GM12878 (cell line): ENCODE measurements around the gene WWTR1. TPM values are rescaled to one million over a fixed set of nuclear protein-coding genes. Genes with fewer than 3 reads are reported as not detected.
A peak's percentile ranks its signal among the peaks of the same experiment; 100 is the strongest.

Experiments
- BMI1 ChIP-seq: fragments of 450-650 bp; IDR thresholded peaks from 2 replicates; pipeline ENCODE4 v1.6.1; 2016; ENCODE audit warnings: mild to moderate bottlenecking, moderate library complexity, borderline replicate concordance
- FOXM1 ChIP-seq: IDR thresholded peaks from 2 replicates; pipeline ENCODE4 v1.6.1; 2012; ENCODE audit warnings: low read depth, mild to moderate bottlenecking, inconsistent platforms, low read length, moderate library complexity
- POU2F2 ChIP-seq: IDR thresholded peaks from 3 replicates; pipeline ENCODE4 v1.6.1; 2011; ENCODE audit warnings: low read depth, mild to moderate bottlenecking, low read length, borderline replicate concordance
- SIN3A ChIP-seq: IDR thresholded peaks from 2 replicates; pipeline ENCODE4 v1.6.1; 2012; ENCODE audit warnings: low read depth, low read length, improper control_type of control experiment
- SMARCA5 ChIP-seq: fragments of 450-650 bp; IDR thresholded peaks from 2 replicates; pipeline ENCODE4 v1.6.1; 2017; ENCODE audit warnings: mild to moderate bottlenecking
- SREBF1 ChIP-seq: IDR thresholded peaks from 2 replicates; pipeline ENCODE4 v1.6.1; 2012; ENCODE audit warnings: mild to moderate bottlenecking, low read length
- TAF1 ChIP-seq: IDR thresholded peaks from 2 replicates; pipeline ENCODE4 v1.6.1; 2011; ENCODE audit warnings: mild to moderate bottlenecking, low read depth, low read length, borderline replicate concordance
- YBX1 ChIP-seq: fragments of 450-650 bp; IDR thresholded peaks from 2 replicates; pipeline ENCODE4 v1.6.1; 2016; ENCODE audit warnings: antibody characterized with exemption
- ZNF274 ChIP-seq: IDR thresholded peaks from one replicate; pipeline ENCODE4 v1.8.0; 2011; ENCODE audit not compliant: insufficient read length, insufficient read depth
- polyA plus RNA-seq, 11 experiments: library from polyadenylated mRNA; depleted of rRNA in 4 of 11; unstranded in 6 of 11; stranded (reverse) in 5 of 11; fragments of >200 nt; fragmentation: Nextera tagmentation in 4 of 11; fragmentation: Illumina TruSeq in 1 of 11; extraction: Ambion mirVana in 4 of 11; extraction: Trizol in 1 of 11; gene quantifications; 1 replicate in 1 of 11; 2 replicates in 10 of 11; pipeline versions ENCODE4 v1.2.1 to v1.2.3, GENCODE V29; 2011 to 2016; ENCODE audit warnings: inconsistent platforms in 2 of 11, missing spikeins in 2 of 11, low read depth in 1 of 11
- total RNA-seq, 4 experiments: library from RNA; depleted of rRNA in 3 of 4; stranded (reverse); fragments of >200 nt in 3 of 4; fragmentation: Illumina TruSeq in 1 of 4; extraction: Trizol in 1 of 4; gene quantifications; 2 replicates each; pipeline versions ENCODE4 v1.2.1 to v1.2.3, GENCODE V29; 2013 to 2021
- TF ChIP-seq, protein P1 (sequence below): fragments of 450-650 bp; IDR thresholded peaks from 2 replicates; pipeline ENCODE4 v1.6.1; 2017; ENCODE audit warnings: mild to moderate bottlenecking, moderate library complexity
- TF ChIP-seq, protein P2 (sequence below): fragments of 450-650 bp; IDR thresholded peaks from 2 replicates; pipeline ENCODE4 v1.6.1; 2017; ENCODE audit warnings: mild to moderate bottlenecking
- TF ChIP-seq, protein P3 (sequence below): IDR thresholded peaks from 2 replicates; pipeline ENCODE4 v1.6.1; 2012; ENCODE audit warnings: improper control_type of control experiment, low read depth, low read length; ENCODE audit not compliant: insufficient replicate concordance
- TF ChIP-seq, protein P4 (sequence below): fragments of 450-650 bp; IDR thresholded peaks from 2 replicates; pipeline ENCODE4 v1.6.1; 2016; ENCODE audit warnings: mild to moderate bottlenecking
- TF ChIP-seq, protein P5 (sequence below): fragments of 450-650 bp; IDR thresholded peaks from 2 replicates; pipeline ENCODE4 v1.6.1; 2017; ENCODE audit warnings: borderline replicate concordance

The WWTR1 gene
- total and polyA plus RNA-seq, 10 of the 15 experiments (the other 5 are each of a cell fraction or from before 2014, with no cell fraction given) = 2.5 to 18.5 (median 5.8) TPM

DNA sequence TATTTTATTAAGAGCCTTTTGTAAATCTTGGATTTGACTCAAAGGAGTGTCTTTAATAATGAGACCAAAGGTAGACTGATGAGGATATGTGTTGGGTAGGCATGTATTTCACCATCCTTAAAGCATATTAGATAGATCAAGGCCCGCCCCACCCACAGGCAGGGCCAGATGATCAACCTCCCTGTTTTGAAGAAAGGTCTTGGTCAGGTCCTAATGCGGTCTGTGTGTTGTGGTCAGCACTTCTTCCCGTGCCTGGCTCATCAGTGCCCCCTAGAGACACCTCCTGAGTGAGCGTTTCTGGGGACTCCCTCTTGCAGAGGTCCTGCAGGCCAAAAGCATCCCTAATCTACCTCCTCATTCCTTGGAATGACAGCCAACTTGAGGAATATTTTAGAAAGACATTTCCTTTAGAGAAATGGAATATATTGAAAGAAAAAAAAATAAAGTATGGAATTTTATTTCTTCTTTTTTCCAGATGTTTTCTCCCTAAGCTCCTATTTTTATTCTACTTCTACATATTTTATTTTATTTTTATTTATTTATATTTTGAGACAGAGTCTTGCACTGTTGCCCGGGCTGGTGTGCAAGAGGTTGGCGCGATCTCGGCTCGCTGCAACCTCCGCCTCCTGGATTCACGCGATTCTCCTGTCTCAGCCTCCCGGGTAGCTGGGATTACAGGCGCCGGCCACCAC, 177.4 kb downstream of the WWTR1 start (continued):
- TF ChIP-seq, protein P1, sequence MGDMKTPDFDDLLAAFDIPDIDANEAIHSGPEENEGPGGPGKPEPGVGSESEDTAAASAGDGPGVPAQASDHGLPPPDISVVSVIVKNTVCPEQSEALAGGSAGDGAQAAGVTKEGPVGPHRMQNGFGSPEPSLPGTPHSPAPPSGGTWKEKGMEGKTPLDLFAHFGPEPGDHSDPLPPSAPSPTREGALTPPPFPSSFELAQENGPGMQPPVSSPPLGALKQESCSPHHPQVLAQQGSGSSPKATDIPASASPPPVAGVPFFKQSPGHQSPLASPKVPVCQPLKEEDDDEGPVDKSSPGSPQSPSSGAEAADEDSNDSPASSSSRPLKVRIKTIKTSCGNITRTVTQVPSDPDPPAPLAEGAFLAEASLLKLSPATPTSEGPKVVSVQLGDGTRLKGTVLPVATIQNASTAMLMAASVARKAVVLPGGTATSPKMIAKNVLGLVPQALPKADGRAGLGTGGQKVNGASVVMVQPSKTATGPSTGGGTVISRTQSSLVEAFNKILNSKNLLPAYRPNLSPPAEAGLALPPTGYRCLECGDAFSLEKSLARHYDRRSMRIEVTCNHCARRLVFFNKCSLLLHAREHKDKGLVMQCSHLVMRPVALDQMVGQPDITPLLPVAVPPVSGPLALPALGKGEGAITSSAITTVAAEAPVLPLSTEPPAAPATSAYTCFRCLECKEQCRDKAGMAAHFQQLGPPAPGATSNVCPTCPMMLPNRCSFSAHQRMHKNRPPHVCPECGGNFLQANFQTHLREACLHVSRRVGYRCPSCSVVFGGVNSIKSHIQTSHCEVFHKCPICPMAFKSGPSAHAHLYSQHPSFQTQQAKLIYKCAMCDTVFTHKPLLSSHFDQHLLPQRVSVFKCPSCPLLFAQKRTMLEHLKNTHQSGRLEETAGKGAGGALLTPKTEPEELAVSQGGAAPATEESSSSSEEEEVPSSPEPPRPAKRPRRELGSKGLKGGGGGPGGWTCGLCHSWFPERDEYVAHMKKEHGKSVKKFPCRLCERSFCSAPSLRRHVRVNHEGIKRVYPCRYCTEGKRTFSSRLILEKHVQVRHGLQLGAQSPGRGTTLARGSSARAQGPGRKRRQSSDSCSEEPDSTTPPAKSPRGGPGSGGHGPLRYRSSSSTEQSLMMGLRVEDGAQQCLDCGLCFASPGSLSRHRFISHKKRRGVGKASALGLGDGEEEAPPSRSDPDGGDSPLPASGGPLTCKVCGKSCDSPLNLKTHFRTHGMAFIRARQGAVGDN = no peak
- no peak for TF ChIP-seq SIN3A
- no peak for TF ChIP-seq ZNF274
- TF ChIP-seq, protein P2, sequence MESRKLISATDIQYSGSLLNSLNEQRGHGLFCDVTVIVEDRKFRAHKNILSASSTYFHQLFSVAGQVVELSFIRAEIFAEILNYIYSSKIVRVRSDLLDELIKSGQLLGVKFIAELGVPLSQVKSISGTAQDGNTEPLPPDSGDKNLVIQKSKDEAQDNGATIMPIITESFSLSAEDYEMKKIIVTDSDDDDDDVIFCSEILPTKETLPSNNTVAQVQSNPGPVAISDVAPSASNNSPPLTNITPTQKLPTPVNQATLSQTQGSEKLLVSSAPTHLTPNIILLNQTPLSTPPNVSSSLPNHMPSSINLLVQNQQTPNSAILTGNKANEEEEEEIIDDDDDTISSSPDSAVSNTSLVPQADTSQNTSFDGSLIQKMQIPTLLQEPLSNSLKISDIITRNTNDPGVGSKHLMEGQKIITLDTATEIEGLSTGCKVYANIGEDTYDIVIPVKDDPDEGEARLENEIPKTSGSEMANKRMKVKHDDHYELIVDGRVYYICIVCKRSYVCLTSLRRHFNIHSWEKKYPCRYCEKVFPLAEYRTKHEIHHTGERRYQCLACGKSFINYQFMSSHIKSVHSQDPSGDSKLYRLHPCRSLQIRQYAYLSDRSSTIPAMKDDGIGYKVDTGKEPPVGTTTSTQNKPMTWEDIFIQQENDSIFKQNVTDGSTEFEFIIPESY = no peak
- TF ChIP-seq TAF1 = no peak
- TF ChIP-seq FOXM1 = 0 out of 2 replicates have a peak, but pooled peaks have one; percentile 27
- TF ChIP-seq, protein P3, sequence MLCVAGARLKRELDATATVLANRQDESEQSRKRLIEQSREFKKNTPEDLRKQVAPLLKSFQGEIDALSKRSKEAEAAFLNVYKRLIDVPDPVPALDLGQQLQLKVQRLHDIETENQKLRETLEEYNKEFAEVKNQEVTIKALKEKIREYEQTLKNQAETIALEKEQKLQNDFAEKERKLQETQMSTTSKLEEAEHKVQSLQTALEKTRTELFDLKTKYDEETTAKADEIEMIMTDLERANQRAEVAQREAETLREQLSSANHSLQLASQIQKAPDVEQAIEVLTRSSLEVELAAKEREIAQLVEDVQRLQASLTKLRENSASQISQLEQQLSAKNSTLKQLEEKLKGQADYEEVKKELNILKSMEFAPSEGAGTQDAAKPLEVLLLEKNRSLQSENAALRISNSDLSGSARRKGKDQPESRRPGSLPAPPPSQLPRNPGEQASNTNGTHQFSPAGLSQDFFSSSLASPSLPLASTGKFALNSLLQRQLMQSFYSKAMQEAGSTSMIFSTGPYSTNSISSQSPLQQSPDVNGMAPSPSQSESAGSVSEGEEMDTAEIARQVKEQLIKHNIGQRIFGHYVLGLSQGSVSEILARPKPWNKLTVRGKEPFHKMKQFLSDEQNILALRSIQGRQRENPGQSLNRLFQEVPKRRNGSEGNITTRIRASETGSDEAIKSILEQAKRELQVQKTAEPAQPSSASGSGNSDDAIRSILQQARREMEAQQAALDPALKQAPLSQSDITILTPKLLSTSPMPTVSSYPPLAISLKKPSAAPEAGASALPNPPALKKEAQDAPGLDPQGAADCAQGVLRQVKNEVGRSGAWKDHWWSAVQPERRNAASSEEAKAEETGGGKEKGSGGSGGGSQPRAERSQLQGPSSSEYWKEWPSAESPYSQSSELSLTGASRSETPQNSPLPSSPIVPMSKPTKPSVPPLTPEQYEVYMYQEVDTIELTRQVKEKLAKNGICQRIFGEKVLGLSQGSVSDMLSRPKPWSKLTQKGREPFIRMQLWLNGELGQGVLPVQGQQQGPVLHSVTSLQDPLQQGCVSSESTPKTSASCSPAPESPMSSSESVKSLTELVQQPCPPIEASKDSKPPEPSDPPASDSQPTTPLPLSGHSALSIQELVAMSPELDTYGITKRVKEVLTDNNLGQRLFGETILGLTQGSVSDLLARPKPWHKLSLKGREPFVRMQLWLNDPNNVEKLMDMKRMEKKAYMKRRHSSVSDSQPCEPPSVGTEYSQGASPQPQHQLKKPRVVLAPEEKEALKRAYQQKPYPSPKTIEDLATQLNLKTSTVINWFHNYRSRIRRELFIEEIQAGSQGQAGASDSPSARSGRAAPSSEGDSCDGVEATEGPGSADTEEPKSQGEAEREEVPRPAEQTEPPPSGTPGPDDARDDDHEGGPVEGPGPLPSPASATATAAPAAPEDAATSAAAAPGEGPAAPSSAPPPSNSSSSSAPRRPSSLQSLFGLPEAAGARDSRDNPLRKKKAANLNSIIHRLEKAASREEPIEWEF = no peak
- no peak for TF ChIP-seq BMI1
- TF ChIP-seq, protein P4, sequence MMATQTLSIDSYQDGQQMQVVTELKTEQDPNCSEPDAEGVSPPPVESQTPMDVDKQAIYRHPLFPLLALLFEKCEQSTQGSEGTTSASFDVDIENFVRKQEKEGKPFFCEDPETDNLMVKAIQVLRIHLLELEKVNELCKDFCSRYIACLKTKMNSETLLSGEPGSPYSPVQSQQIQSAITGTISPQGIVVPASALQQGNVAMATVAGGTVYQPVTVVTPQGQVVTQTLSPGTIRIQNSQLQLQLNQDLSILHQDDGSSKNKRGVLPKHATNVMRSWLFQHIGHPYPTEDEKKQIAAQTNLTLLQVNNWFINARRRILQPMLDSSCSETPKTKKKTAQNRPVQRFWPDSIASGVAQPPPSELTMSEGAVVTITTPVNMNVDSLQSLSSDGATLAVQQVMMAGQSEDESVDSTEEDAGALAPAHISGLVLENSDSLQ = no peak
- TF ChIP-seq, protein P5, sequence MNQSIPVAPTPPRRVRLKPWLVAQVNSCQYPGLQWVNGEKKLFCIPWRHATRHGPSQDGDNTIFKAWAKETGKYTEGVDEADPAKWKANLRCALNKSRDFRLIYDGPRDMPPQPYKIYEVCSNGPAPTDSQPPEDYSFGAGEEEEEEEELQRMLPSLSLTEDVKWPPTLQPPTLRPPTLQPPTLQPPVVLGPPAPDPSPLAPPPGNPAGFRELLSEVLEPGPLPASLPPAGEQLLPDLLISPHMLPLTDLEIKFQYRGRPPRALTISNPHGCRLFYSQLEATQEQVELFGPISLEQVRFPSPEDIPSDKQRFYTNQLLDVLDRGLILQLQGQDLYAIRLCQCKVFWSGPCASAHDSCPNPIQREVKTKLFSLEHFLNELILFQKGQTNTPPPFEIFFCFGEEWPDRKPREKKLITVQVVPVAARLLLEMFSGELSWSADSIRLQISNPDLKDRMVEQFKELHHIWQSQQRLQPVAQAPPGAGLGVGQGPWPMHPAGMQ = no peak
- TF ChIP-seq SMARCA5 = peak; percentile 69
- peak; percentile 52; the same call in 1 of the 3 replicates for TF ChIP-seq POU2F2
- TF ChIP-seq YBX1 = no peak
- TF ChIP-seq SREBF1 = no peak
